H1 (cell line): ENCODE measurements around the gene ZNF776. TPM values are rescaled to one million over a fixed set of nuclear protein-coding genes. Genes with fewer than 3 reads are reported as not detected.

Experiments used
- CTCF ChIA-PET: fragments of 300-600 bp; sonication (Branson Sonifier 250); formaldehyde crosslinking; loops from one replicate; lab custom pipeline; 2021; ENCODE audit not compliant: partially characterized antibody; lab: Charles Lee
- POLR2A ChIA-PET: fragments of 300-600 bp; sonication (Branson Sonifier 250); formaldehyde crosslinking; loops from one replicate; lab custom pipeline; 2021; ENCODE audit warnings: inconsistent platforms; ENCODE audit not compliant: partially characterized antibody; lab: Charles Lee
- DNase-seq, 2 experiments: peaks; one replicate each; pipeline versions ENCODE4 v3.0.0 to v3.0.0-alpha.2; 2010 to 2022; ENCODE audit warnings: low spot score in 2 of 2, low read depth in 1 of 2, mixed read lengths in 1 of 2
- FAIRE-seq: peaks from 2 replicates; lab custom pipeline; 2011; peaks lifted over from hg19 to GRCh38; lab: Jason Lieb, UNC
- H2AFZ ChIP-seq: 2 replicates; pipeline ENCODE4 v1.8.1; 2012; ENCODE audit warnings: low read length, inconsistent platforms
- H2AK5ac ChIP-seq: 2 replicates; pipeline ENCODE4 v1.6.1; 2013; ENCODE audit warnings: low read depth, low read length
- H2BK120ac ChIP-seq: replicated peaks from 2 replicates; pipeline ENCODE3; 2013; ENCODE audit warnings: low read depth, low read length, inconsistent platforms
- H2BK12ac ChIP-seq: 2 replicates; pipeline ENCODE4 v1.6.1; 2013; ENCODE audit warnings: low read depth, low read length
- H2BK15ac ChIP-seq: 2 replicates; pipeline ENCODE4 v1.6.1; 2013; ENCODE audit warnings: low read length
- H2BK20ac ChIP-seq: 2 replicates; pipeline ENCODE4 v1.6.1; 2013; ENCODE audit warnings: low read length
- H2BK5ac ChIP-seq: 2 replicates; pipeline ENCODE4 v1.6.1; 2013; ENCODE audit warnings: low read depth, low read length
- H3K14ac ChIP-seq: 2 replicates; pipeline ENCODE4 v1.6.1; 2013; ENCODE audit warnings: inconsistent platforms; ENCODE audit not compliant: insufficient read length
- H3K18ac ChIP-seq: 2 replicates; pipeline ENCODE4 v1.6.1; 2013; ENCODE audit warnings: low read length; ENCODE audit errors: extremely low read depth
- H3K23ac ChIP-seq: 2 replicates; pipeline ENCODE4 v1.6.1; 2013; ENCODE audit warnings: inconsistent platforms; ENCODE audit not compliant: insufficient read length
- H3K23me2 ChIP-seq: 2 replicates; pipeline ENCODE4 v1.6.1; 2013; ENCODE audit warnings: low read depth, low read length
- H3K27ac ChIP-seq: 2 replicates; pipeline ENCODE4 v1.6.1; 2011; ENCODE audit warnings: low read depth, low read length, inconsistent platforms
- H3K27me3 ChIP-seq, 4 experiments: replicated peaks in 1 of 4; 1 replicate in 1 of 4; 2 replicates in 3 of 4; pipeline versions ENCODE4 v1.6.1 to v1.8.1; 2011 to 2013; ENCODE audit warnings: low read length in 3 of 4, mild to moderate bottlenecking in 3 of 4, inconsistent platforms in 2 of 4, mixed read lengths in 2 of 4, moderate library complexity in 1 of 4; ENCODE audit not compliant: control insufficient read depth in 3 of 4, insufficient read depth in 3 of 4; ENCODE audit errors: extremely low read depth in 1 of 4
- H3K36me3 ChIP-seq, 4 experiments: 2 replicates each; pipeline versions ENCODE4 v1.6.1 to v1.8.1; 2011 to 2013; ENCODE audit warnings: mild to moderate bottlenecking in 4 of 4, low read length in 3 of 4, moderate library complexity in 2 of 4, control low read depth in 1 of 4, inconsistent platforms in 1 of 4; ENCODE audit not compliant: insufficient read depth in 4 of 4, control insufficient read depth in 2 of 4
- H3K4ac ChIP-seq: replicated peaks from 2 replicates; pipeline ENCODE3; 2013; ENCODE audit warnings: low read length, low read depth, mixed read lengths, inconsistent platforms; ENCODE audit not compliant: insufficient read length
- H3K4me1 ChIP-seq, 4 experiments: replicated peaks in 1 of 4; 1 replicate in 1 of 4; 2 replicates in 3 of 4; pipeline versions ENCODE4 v1.6.1 to v1.8.1; 2011 to 2013; ENCODE audit warnings: low read length in 3 of 4, inconsistent platforms in 2 of 4, mixed read lengths in 1 of 4; ENCODE audit not compliant: insufficient read depth in 4 of 4, control insufficient read depth in 3 of 4
- H3K4me2 ChIP-seq, 2 experiments: 2 replicates each; pipeline versions ENCODE4 v1.6.1 to v1.8.1; 2011 to 2013; ENCODE audit warnings: low read depth in 2 of 2, low read length in 2 of 2, control low read depth in 1 of 2, inconsistent platforms in 1 of 2, mild to moderate bottlenecking in 1 of 2; ENCODE audit not compliant: insufficient read depth in 1 of 2
- H3K4me3 ChIP-seq, 4 experiments: fragments of 200-600, 300-600 bp in 1 of 4; sonication (generic), shearing (Covaris generic), sonication (Bioruptor Twin) in 1 of 4; 2 replicates each; pipeline versions ENCODE4 v1.5.1 to v1.8.1; 2011 to 2016; ENCODE audit warnings: low read length in 4 of 4, low read depth in 3 of 4, control low read depth in 2 of 4, inconsistent platforms in 2 of 4, mild to moderate bottlenecking in 2 of 4, mixed read lengths in 1 of 4, moderate library complexity in 1 of 4; ENCODE audit not compliant: insufficient read depth in 2 of 4; ENCODE audit errors: extremely low read depth in 1 of 4
- H3K56ac ChIP-seq: replicated peaks from 2 replicates; pipeline ENCODE3; 2013; ENCODE audit warnings: low read depth, mild to moderate bottlenecking, mixed read lengths, low read length, inconsistent platforms; ENCODE audit not compliant: insufficient read length
- H3K79me1 ChIP-seq: 2 replicates; pipeline ENCODE4 v1.6.1; 2013; ENCODE audit warnings: low read depth, low read length, control low read depth
- H3K79me2 ChIP-seq, 2 experiments: 2 replicates each; pipeline versions ENCODE4 v1.6.1 to v1.8.1; 2012 to 2013; ENCODE audit warnings: low read length in 2 of 2, mild to moderate bottlenecking in 2 of 2, inconsistent platforms in 1 of 2; ENCODE audit not compliant: insufficient read depth in 2 of 2, control insufficient read depth in 1 of 2
- H3K9ac ChIP-seq, 4 experiments: replicated peaks in 1 of 4; 1 replicate in 1 of 4; 2 replicates in 3 of 4; pipeline versions ENCODE4 v1.6.1 to v1.8.1; 2011 to 2013; ENCODE audit warnings: low read depth in 3 of 4, low read length in 3 of 4, control low read depth in 2 of 4, mild to moderate bottlenecking in 2 of 4, moderate library complexity in 2 of 4, inconsistent platforms in 1 of 4; ENCODE audit errors: extremely low read depth in 1 of 4
- H3K9me3 ChIP-seq, 2 experiments: 2 replicates each; pipeline versions ENCODE4 v1.6.1 to v1.8.1; 2012 to 2013; ENCODE audit warnings: mild to moderate bottlenecking in 2 of 2, moderate library complexity in 2 of 2, control low read depth in 1 of 2, inconsistent platforms in 1 of 2, low read depth in 1 of 2, low read length in 1 of 2, mixed read lengths in 1 of 2; ENCODE audit not compliant: insufficient read depth in 2 of 2
- H4K20me1 ChIP-seq, 2 experiments: replicated peaks in 1 of 2; 2 replicates each; pipeline versions ENCODE3 to v1.8.1; 2011 to 2013; ENCODE audit warnings: inconsistent platforms in 2 of 2, low read length in 2 of 2, mild to moderate bottlenecking in 1 of 2; ENCODE audit not compliant: insufficient read depth in 2 of 2, control insufficient read depth in 1 of 2
- H4K5ac ChIP-seq: 2 replicates; pipeline ENCODE4 v1.6.1; 2013; ENCODE audit warnings: low read length, low read depth, mixed read lengths, inconsistent platforms; ENCODE audit not compliant: insufficient read length
- H4K8ac ChIP-seq: 2 replicates; pipeline ENCODE4 v1.8.0; 2013; ENCODE audit warnings: mild to moderate bottlenecking, moderate library complexity, low read length, inconsistent platforms; ENCODE audit not compliant: insufficient read depth; ENCODE audit errors: extremely low read depth
- H4K91ac ChIP-seq: replicated peaks from 2 replicates; pipeline ENCODE3; 2013; ENCODE audit warnings: low read length, mixed read lengths, inconsistent platforms; ENCODE audit not compliant: insufficient read length
- ATF2 ChIP-seq: IDR thresholded peaks from 2 replicates; pipeline ENCODE4 v1.6.1; 2012; ENCODE audit warnings: low read length, inconsistent platforms
- E2F6 ChIP-seq: IDR thresholded peaks from 2 replicates; pipeline ENCODE4 v1.6.1; 2012; ENCODE audit warnings: inconsistent platforms
- FOSL1 ChIP-seq: IDR thresholded peaks from 2 replicates; pipeline ENCODE4 v1.6.1; 2011; ENCODE audit warnings: mild to moderate bottlenecking, low read depth, low read length, moderate library complexity; ENCODE audit not compliant: insufficient read depth
- HDAC2 ChIP-seq, 2 experiments: fragments of 300-600 bp in 1 of 2; sonication (generic) in 1 of 2; IDR thresholded peaks; 2 replicates each; pipeline ENCODE4 v1.6.1; 2011 to 2012; ENCODE audit warnings: low read depth in 2 of 2, low read length in 2 of 2, mild to moderate bottlenecking in 2 of 2, moderate library complexity in 2 of 2, borderline replicate concordance in 1 of 2, inconsistent platforms in 1 of 2
- JUN ChIP-seq: IDR thresholded peaks from 2 replicates; pipeline ENCODE4 v1.6.1; 2011; ENCODE audit warnings: low read depth, mild to moderate bottlenecking, improper control_type of control experiment, low read length
- KDM1A ChIP-seq: fragments of 200-600, 300-600 bp; sonication (generic); IDR thresholded peaks from 2 replicates; pipeline ENCODE4 v1.7.1; 2016; ENCODE audit warnings: mild to moderate bottlenecking, low read length, borderline replicate concordance
- NANOG ChIP-seq: IDR thresholded peaks from 2 replicates; pipeline ENCODE4 v1.6.1; 2011; ENCODE audit warnings: low read length, low read depth, mild to moderate bottlenecking, inconsistent platforms; ENCODE audit not compliant: insufficient read depth, poor library complexity, severe bottlenecking
- WGBS, 2 experiments: shearing (Covaris generic) in 1 of 2; methylation state at CpG; one replicate each; pipeline versions ENCODE4 v1.1.6 to v1.1.7; 2013 to 2015; ENCODE audit warnings: low lambda C conversion rate in 2 of 2, mixed read lengths in 2 of 2, inconsistent platforms in 1 of 2, low coverage in 1 of 2, missing lambda C conversion rate in 1 of 2; ENCODE audit not compliant: insufficient replicate concordance in 2 of 2, insufficient coverage in 1 of 2, insufficient read length in 1 of 2; ENCODE audit errors: extremely low coverage in 1 of 2, missing lambda C conversion rate in 1 of 2; 5-methylcytosine and 5-hydroxymethylcytosine counted together
- polyA plus RNA-seq, 7 experiments: library from polyadenylated mRNA; depleted of rRNA in 3 of 7; stranded (reverse) in 5 of 7; unstranded in 2 of 7; fragments of >200 nt in 5 of 7; fragments of 200-250 nt in 2 of 7; gene quantifications; 1 replicate in 5 of 7; 2 replicates in 1 of 7; 4 replicates in 1 of 7; pipeline versions ENCODE4 v1.2.1 to v1.2.3, GENCODE V29; 2011 to 2013; ENCODE audit warnings: missing spikeins in 2 of 7, mixed read lengths in 2 of 7
- total RNA-seq: library from RNA; stranded (reverse); fragmentation: NEBNext Ultra II Directional; extraction: Animal tissue kit (Norgen Biotek cat#: 25700); gene quantifications from 2 replicates; pipeline ENCODE4 v1.2.1, GENCODE V29; 2021

ZNF776 gene
- total and polyA plus RNA-seq, 2 of the 8 experiments (the other 6 are each of a cell fraction or from before 2014, with no cell fraction given) = 7.8 to 20.5 TPM

- H2AK5ac ChIP-seq = no peak overlapping the region
Observed at GRCh38 chr19:57755031-57755430, 8.4 kb downstream of the ZNF776 start.

More at GRCh38 chr19:57755031-57755430, 8.4 kb downstream of the ZNF776 start:
- POLR2A ChIA-PET = interaction anchor here (0.9 to 1.3 kb wide), 2 partner anchors 10 to 137 kb away, joined by 3 to 4 read pairs; no protein-coding TSS in a partner anchor
- no peak overlapping the region for H2BK20ac ChIP-seq
- H3K79me2 ChIP-seq = peaks cover 0 to 6% of the 10 kb centered on the region in 2 experiments; a peak in 2 of 4 replicates
- FAIRE-seq = no peak
- TF ChIP-seq JUN (no peak), KDM1A (no peak), ATF2 (no peak), E2F6 (no peak), NANOG (no peak), HDAC2 (IDR thresholded peaks at IDR 0.05; ENCODE audit: borderline replicate concordance in 1 of 2, low read depth in 2 of 2, low read length in 2 of 2) (no peak), FOSL1 (no peak)
- peaks cover 0 to 14% of the 10 kb centered on the region in 2 experiments for H4K20me1 ChIP-seq
- H3K79me1 ChIP-seq = peaks cover 3% of the 10 kb centered on the region
- H3K27ac ChIP-seq = no peak overlapping the region
- H2BK5ac ChIP-seq = no peak overlapping the region
- H3K27me3 ChIP-seq = no peaks in the 10 kb centered on the region
- no peak overlapping the region for H3K23ac ChIP-seq
- H3K14ac ChIP-seq = no peak overlapping the region
- H3K9ac ChIP-seq = no peak overlapping the region
- H3K4ac ChIP-seq = no peak overlapping the region
- CTCF ChIA-PET = no interaction called here
- H3K4me1 ChIP-seq = no peaks in the 10 kb centered on the region
- H3K9me3 ChIP-seq = no peaks in the 10 kb centered on the region
- H2BK12ac ChIP-seq = no peak overlapping the region
- no peak overlapping the region for H3K18ac ChIP-seq
- 84% methylated on average over 4 of the region's 4 CpGs; no CpG with 5 or more reads in 1 of the 2 experiments for WGBS, 2 experiments
- no peak overlapping the region for H4K8ac ChIP-seq
- no peak overlapping the region for H2AFZ ChIP-seq
- no peak overlapping the region for H2BK15ac ChIP-seq
- H2BK120ac ChIP-seq = no peak overlapping the region
- H3K36me3 ChIP-seq = peaks cover 45 to 90% (median 66%) of the 10 kb centered on the region in 4 experiments
- DNase-seq = no peak
- H3K4me3 ChIP-seq = no peak overlapping the region
- no peak overlapping the region for H4K91ac ChIP-seq
- H3K23me2 ChIP-seq = no peaks in the 10 kb centered on the region
- no peak overlapping the region for H4K5ac ChIP-seq
- H3K56ac ChIP-seq = no peak overlapping the region
- no peak overlapping the region for H3K4me2 ChIP-seq
